Measurements from ENCODE around the gene MCTP1. TPM values are rescaled to one million over a fixed set of nuclear protein-coding genes. Genes with fewer than 3 reads are reported as not detected.

MCTP1 gene
- total and polyA plus RNA-seq, 10 of the 15 experiments (the other 5 are each of a cell fraction or from before 2014, with no cell fraction given): 12.6 to 45.9 (median 18.8) TPM

DNA sequence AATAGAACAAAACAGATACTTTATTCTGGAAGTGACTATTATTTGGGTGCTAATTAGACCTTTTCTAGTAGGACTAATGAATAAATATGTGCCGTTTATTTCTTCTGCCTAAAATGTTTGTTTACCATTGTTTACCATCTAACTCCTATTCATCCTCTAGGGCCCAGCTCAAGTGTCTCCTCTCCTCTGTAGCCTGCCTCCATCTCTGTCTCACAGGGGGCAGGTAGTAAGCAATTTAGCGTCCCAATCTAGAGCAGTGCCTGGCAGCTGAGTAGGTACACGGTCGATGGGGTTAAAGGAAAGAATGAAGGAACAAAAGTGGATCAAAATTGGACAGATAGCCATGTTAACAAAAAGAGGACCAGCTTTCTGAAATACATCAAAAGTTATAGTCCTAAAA lies 435.6 kb downstream of the MCTP1 start:
- Histone ChIP-seq H3K9me3 (replicated peaks; ENCODE audit: control insufficient read depth, insufficient read depth, low read length) (no peaks in the 10 kb centered on the region), H3K4me3 (no peak overlapping the region), H3K4me2 (ENCODE audit: control insufficient read depth, insufficient read depth) (no peak overlapping the region), H2AFZ (ENCODE audit: control insufficient read depth, low read depth, low read length) (no peak overlapping the region), H3K4me1 (ENCODE audit: control insufficient read depth, insufficient read depth, low read length) (no peaks in the 10 kb centered on the region), H3K27ac (ENCODE audit: control insufficient read depth, insufficient read depth) (no peak overlapping the region), H4K20me1 (ENCODE audit: control insufficient read depth, insufficient read depth) (no peaks in the 10 kb centered on the region), H3K79me2 (ENCODE audit: control insufficient read depth, insufficient read depth, low read length) (no peaks in the 10 kb centered on the region), H3K9ac (ENCODE audit: control insufficient read depth, insufficient read depth, low read length) (no peak overlapping the region), H3K27me3 (replicated peaks in 1 of 2; ENCODE audit: control insufficient read depth in 2 of 2, insufficient read depth in 2 of 2, low read length in 1 of 2) (no peaks in the 10 kb centered on the region), H3K36me3 (ENCODE audit: control insufficient read depth in 2 of 2, insufficient read depth in 2 of 2, low read length in 1 of 2) (no peaks in the 10 kb centered on the region)
- ATAC-seq (no peak), DNase-seq (ENCODE audit: low read depth, low spot score) (no peak), FAIRE-seq (no peak)
- CTCF ChIA-PET: interaction anchor here (0.8 to 3.6 kb wide), 11 partner anchors 9 to 325 kb away, joined by 3 to 31 read pairs (median 5); no protein-coding TSS in a partner anchor
- 32% methylated on average over 4 of the region's 4 CpGs for WGBS (ENCODE audit: insufficient coverage, insufficient replicate concordance, low lambda C conversion rate, missing lambda C conversion rate)
- RAD21 ChIA-PET (ENCODE audit: unreplicated experiment): interaction anchor here (0.6 to 1.9 kb wide), 4 partner anchors 102 to 325 kb away, joined by 3 to 22 read pairs (median 5); partner anchors contain the start of genes KIAA0825 and SLF1
- TF ChIP-seq PML (IDR thresholded peaks at IDR 0.05; ENCODE audit: low read length) (no peak), ATF3 (IDR thresholded peaks at IDR 0.05; ENCODE audit: borderline replicate concordance, extremely low read depth, low read depth, low read length) (no peak)
- SMC1A ChIA-PET (ENCODE audit: uncharacterized antibody, unreplicated experiment): interaction anchor here (1.1 to 4.5 kb wide), 13 partner anchors 9 to 329 kb away, joined by 3 to 24 read pairs (median 5); no protein-coding TSS in a partner anchor
- in situ Hi-C loops (cut with MboI) (no loop called here), intact Hi-C loops (cut with micrococcal nuclease; ENCODE audit: unreplicated experiment) (no loop called here)
- no TSS peak for BruUV-seq (replicated peaks)
- POLR2A ChIA-PET: interaction anchor here (1.4 kb wide), 1 partner anchor 8 kb away, joined by 3 read pairs; no protein-coding TSS in a partner anchor

GRCh38 chr5:94847726-94848125 lies 437.2 kb downstream of the MCTP1 start:
- no TSS peak for BruUV-seq (replicated peaks)
- no peak overlapping the region for H3K4me2 ChIP-seq (ENCODE audit: control insufficient read depth, insufficient read depth)
- no peak overlapping the region for H3K4me3 ChIP-seq
- no peak overlapping the region for H2AFZ ChIP-seq (ENCODE audit: control insufficient read depth, low read depth, low read length)
- no peaks in the 10 kb centered on the region for H3K79me2 ChIP-seq (ENCODE audit: control insufficient read depth, insufficient read depth, low read length)
- no peaks in the 10 kb centered on the region for H3K9me3 ChIP-seq (replicated peaks; ENCODE audit: control insufficient read depth, insufficient read depth, low read length)
- in situ Hi-C loops (cut with MboI) (no loop called here), intact Hi-C loops (cut with micrococcal nuclease; ENCODE audit: unreplicated experiment) (no loop called here)
- no peaks in the 10 kb centered on the region for H3K27me3 ChIP-seq (replicated peaks in 1 of 2; ENCODE audit: control insufficient read depth in 2 of 2, insufficient read depth in 2 of 2, low read length in 1 of 2)
- no peaks in the 10 kb centered on the region for H4K20me1 ChIP-seq (ENCODE audit: control insufficient read depth, insufficient read depth)
- DNase-seq (ENCODE audit: low read depth, low spot score) (no peak), ATAC-seq (no peak), FAIRE-seq (no peak)
- WGBS (ENCODE audit: insufficient coverage, insufficient replicate concordance, low lambda C conversion rate, missing lambda C conversion rate): 37% methylated on average over 2 of the region's 2 CpGs
- CTCF ChIA-PET: interaction anchor here (0.7 to 3.6 kb wide), 6 partner anchors 17 to 324 kb away, joined by 3 to 31 read pairs (median 5); no protein-coding TSS in a partner anchor
- SMC1A ChIA-PET (ENCODE audit: uncharacterized antibody, unreplicated experiment): interaction anchor here (0.8 to 4.5 kb wide), 10 partner anchors 12 to 323 kb away, joined by 3 to 24 read pairs (median 5); no protein-coding TSS in a partner anchor
- POLR2A ChIA-PET: interaction anchor here (0.6 kb wide), 1 partner anchor 16 kb away, joined by 3 read pairs; no protein-coding TSS in a partner anchor
- TF ChIP-seq POU2F2 (IDR thresholded peaks at IDR 0.05; ENCODE audit: borderline replicate concordance, low read depth, low read length): no peak
- no peak for TF ChIP-seq RBBP5 (conservative IDR thresholded peaks at IDR 0.05)
- TF ChIP-seq SP1 (IDR thresholded peaks at IDR 0.05; ENCODE audit: low read depth, low read length): no peak
- TF ChIP-seq EZH2 (IDR thresholded peaks at IDR 0.05; ENCODE audit: borderline replicate concordance, control insufficient read depth, low read depth, low read length): no peak
- TF ChIP-seq, protein P1, sequence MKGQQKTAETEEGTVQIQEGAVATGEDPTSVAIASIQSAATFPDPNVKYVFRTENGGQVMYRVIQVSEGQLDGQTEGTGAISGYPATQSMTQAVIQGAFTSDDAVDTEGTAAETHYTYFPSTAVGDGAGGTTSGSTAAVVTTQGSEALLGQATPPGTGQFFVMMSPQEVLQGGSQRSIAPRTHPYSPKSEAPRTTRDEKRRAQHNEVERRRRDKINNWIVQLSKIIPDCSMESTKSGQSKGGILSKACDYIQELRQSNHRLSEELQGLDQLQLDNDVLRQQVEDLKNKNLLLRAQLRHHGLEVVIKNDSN (IDR thresholded peaks at IDR 0.05; ENCODE audit: borderline replicate concordance, extremely low read length, insufficient read depth, low read depth, low read length): no peak
- TF ChIP-seq ZNF207 (IDR thresholded peaks at IDR 0.05; ENCODE audit: borderline replicate concordance): no peak
- TF ChIP-seq CREM (IDR thresholded peaks at IDR 0.05; ENCODE audit: low read depth): no peak
- no peak for TF ChIP-seq NFIC (IDR thresholded peaks at IDR 0.05; ENCODE audit: low read depth, low read length)
- TF ChIP-seq BACH1 (IDR thresholded peaks at IDR 0.05; ENCODE audit: borderline replicate concordance): no peak
- H3K27ac ChIP-seq (ENCODE audit: control insufficient read depth, insufficient read depth): no peak overlapping the region
- H3K9ac ChIP-seq (ENCODE audit: control insufficient read depth, insufficient read depth, low read length): no peak overlapping the region
- H3K4me1 ChIP-seq (ENCODE audit: control insufficient read depth, insufficient read depth, low read length): no peaks in the 10 kb centered on the region
- H3K36me3 ChIP-seq (ENCODE audit: control insufficient read depth in 2 of 2, insufficient read depth in 2 of 2, low read length in 1 of 2): no peaks in the 10 kb centered on the region
- RAD21 ChIA-PET (ENCODE audit: unreplicated experiment): interaction anchor here (1.0 to 1.7 kb wide), 4 partner anchors 54 to 324 kb away, joined by 5 to 9 read pairs (median 6); no protein-coding TSS in a partner anchor

Measured in GM12878 (cell line).